ENCODE results near the gene KCNK13.
A peak's percentile ranks its signal among the peaks of the same experiment; 100 is the strongest.

The KCNK13 gene

DNA sequence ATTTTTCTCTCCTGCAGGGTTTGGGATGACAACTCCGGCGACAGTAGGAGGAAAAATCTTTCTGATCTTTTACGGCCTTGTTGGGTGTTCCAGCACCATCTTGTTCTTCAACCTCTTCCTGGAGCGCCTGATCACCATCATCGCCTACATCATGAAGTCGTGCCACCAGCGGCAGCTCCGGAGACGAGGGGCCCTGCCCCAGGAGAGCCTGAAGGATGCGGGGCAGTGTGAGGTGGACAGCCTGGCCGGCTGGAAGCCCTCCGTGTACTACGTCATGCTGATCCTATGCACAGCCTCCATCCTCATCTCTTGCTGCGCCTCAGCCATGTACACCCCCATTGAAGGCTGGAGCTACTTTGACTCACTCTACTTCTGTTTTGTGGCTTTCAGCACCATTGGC is 122.3 kb downstream of the KCNK13 start:
- TF ChIP-seq GATA2 (IDR thresholded peaks at IDR 0.05; ENCODE audit: low read depth, low read length) (no peak), GATA3 (IDR thresholded peaks at IDR 0.05; ENCODE audit: low read depth, low read length) (no peak)

DNA sequence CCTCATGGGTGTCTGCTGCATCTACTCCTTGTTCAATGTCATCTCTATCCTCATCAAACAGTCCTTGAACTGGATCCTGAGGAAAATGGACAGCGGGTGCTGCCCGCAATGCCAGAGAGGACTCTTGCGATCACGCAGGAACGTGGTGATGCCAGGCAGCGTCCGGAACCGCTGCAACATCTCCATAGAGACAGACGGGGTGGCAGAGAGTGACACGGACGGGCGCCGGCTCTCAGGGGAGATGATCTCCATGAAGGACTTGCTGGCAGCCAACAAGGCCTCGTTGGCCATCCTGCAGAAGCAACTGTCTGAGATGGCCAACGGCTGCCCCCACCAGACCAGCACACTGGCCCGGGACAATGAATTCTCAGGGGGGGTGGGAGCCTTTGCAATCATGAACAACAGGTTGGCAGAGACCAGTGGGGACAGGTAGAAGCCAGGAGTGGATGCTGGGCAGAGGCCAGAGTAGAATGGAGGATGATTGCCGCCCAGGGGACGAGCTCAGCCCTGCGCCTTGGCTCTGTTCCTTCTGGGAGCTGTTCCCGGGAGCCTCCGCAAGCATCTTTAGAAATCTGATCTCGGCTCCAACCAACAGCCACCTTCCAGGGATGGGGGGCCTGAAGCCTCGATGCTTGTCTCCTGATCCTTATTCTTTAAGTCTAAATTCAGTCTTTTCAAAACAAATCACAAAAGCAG is 122.9 kb downstream of the KCNK13 start:
- TF ChIP-seq GATA2 (IDR thresholded peaks at IDR 0.05; ENCODE audit: low read depth, low read length) (no peak), GATA3 (IDR thresholded peaks at IDR 0.05; ENCODE audit: low read depth, low read length) (no peak)

DNA sequence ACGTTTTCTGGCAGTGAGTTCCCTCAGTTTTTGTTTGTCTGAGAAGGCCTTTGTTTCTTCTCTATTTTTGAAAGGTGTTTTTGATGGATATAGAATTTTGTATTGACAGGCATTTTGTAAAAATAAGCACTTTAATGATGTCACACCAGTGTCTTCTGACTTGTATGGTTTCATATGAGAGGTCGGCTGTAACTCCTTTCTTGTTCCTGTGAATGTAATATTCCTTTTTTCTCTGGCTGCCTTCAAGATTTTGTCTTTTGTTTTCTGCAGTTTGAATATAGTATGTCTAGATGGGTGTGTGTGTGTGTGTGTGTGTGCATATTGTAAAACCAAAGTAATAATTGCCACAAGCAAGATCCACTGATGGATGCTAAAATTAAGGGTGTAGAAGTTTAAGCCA is 126.8 kb downstream of the KCNK13 start:
- TF ChIP-seq GATA2 (IDR thresholded peaks at IDR 0.05; ENCODE audit: low read depth, low read length) (no peak), GATA3 (IDR thresholded peaks at IDR 0.05; ENCODE audit: low read depth, low read length) (no peak)

DNA sequence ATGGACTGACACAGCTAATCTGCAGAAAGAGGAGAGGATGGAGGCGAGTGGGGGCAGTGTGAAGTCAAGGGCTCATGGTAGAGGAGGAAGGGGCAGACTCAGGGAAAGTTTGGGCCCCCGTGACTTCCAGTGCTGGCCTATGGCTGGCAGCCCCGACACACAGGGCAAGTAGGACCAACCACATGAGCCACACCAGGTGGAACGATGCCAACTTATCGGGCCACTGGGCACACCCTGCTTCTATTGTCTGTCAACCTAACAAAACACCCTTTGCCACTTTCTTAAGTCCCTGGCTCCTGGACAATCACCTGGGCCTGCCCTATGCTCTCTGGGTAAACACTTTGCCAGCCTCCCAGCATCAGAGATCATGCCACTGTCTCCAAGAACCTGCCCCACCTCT is 129.4 kb downstream of the KCNK13 start:
- TF ChIP-seq GATA2 (IDR thresholded peaks at IDR 0.05; ENCODE audit: low read depth, low read length) = no peak
- TF ChIP-seq GATA3 (IDR thresholded peaks at IDR 0.05; ENCODE audit: low read depth, low read length) = no peak

DNA sequence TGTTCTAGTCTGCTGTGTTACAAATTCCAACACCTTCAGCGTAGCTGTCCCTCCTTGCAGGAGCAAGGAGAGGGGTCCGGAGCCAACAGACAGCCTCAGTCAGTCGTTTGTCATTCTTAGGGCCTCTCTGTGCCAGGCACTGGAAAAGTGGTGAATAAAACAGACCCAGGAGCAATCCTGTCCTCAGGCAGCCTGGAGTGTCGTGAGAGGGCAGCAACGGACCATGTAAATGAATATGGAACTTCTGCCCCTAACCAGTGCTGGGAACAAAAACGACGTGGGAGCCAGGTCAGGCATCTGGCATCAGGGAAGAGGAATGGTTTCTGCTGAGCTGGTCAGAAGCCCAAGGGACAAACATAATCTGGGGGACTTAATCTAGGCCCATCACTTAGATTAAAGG is 129.8 kb downstream of the KCNK13 start:
- TF ChIP-seq GATA2 (IDR thresholded peaks at IDR 0.05; ENCODE audit: low read depth, low read length) (no peak), GATA3 (IDR thresholded peaks at IDR 0.05; ENCODE audit: low read depth, low read length) (no peak)

DNA sequence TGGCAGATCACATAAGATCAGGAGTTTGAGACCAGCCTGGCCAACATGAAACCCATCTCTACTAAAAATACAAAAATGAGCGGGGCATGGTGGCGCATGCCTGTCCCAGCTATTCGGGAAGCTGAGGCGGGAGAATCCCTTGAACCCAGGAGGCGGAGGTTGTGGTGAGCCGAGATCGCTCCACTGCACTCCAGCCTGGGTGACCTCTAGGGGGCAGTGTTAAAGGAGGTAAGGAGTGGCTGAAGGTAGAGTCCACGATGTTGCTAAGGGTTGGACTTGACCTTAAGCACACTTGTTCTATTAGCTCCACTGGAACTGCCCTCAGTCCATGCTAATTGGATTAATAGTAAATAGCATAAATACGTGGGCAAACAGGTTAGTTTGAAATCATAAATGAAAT is 132.1 kb downstream of the KCNK13 start:
- TF ChIP-seq GATA2 (IDR thresholded peaks at IDR 0.05; ENCODE audit: low read depth, low read length) (no peak), GATA3 (IDR thresholded peaks at IDR 0.05; ENCODE audit: low read depth, low read length) (no peak)

DNA sequence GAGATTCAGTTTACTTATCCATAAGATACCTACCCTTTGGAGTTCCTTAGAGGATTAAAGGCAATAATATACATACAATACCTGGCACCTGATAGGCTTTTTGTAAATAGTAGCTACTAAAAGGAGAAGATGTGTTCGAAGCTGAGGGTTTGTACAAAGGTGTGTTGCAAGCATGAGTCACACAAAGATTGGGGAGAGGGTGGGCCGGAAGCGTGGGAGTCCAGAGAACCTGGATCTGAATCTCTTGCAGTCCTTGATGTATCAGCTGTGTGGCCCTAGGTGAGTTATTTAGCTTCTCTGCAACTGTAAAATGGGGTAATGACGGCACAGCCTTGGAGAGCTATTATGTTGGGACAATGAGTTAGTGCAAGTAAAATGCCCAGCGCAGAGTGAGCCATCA is 132.9 kb downstream of the KCNK13 start:
- no peak for TF ChIP-seq GATA2 (IDR thresholded peaks at IDR 0.05; ENCODE audit: low read depth, low read length)
- no peak for TF ChIP-seq GATA3 (IDR thresholded peaks at IDR 0.05; ENCODE audit: low read depth, low read length)

DNA sequence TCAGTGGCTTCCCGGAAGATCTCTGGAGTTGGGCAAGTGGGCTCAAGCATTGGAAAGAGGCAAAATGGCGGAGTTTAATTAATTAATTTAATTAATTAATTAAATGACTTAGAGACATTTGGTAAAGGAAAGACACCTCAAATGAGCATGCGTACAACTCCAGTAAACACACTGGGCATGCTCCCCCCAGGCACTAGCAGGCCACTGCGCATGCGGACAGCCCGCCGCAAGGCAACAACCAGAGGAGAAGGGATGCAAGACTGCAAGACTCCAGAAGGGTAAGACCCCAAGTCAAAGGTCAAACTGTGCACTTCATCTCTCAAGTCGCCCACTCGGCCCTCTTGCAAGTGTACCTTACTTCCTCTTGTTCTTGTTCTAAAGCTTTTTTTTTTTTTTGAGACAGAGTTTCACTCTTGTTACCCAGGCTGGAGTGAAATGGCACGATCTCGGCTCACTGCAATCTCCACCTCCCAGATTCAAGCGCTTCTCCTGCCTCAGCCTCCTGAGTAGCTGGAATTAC is 136.8 kb downstream of the KCNK13 start:
- no peak for TF ChIP-seq GATA2 (IDR thresholded peaks at IDR 0.05; ENCODE audit: low read depth, low read length)
- no peak for TF ChIP-seq GATA3 (IDR thresholded peaks at IDR 0.05; ENCODE audit: low read depth, low read length)

DNA sequence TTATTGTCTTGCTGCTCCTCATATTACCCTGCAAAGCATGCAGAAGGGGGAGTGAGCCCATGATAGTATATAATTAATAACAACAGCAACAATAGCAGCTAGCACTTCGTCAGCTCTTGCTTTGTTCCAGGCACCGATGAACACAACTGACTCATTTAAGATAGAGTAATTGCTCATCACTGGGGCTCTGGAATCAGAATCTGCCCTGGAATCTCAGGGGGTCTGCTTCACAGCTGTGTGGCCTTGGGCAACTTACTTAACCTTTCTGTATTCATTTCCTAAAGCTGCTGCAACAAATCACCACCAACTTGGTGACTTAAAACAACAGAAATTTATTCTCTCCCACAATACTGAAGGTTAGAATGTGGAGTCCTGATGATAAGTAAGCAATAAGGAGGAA is 139.6 kb downstream of the KCNK13 start:
- TF ChIP-seq GATA2 (IDR thresholded peaks at IDR 0.05; ENCODE audit: low read depth, low read length) = 0 out of 2 replicates have a peak, but pooled peaks have one; percentile 8
- TF ChIP-seq GATA3 (IDR thresholded peaks at IDR 0.05; ENCODE audit: low read depth, low read length) = no peak

DNA sequence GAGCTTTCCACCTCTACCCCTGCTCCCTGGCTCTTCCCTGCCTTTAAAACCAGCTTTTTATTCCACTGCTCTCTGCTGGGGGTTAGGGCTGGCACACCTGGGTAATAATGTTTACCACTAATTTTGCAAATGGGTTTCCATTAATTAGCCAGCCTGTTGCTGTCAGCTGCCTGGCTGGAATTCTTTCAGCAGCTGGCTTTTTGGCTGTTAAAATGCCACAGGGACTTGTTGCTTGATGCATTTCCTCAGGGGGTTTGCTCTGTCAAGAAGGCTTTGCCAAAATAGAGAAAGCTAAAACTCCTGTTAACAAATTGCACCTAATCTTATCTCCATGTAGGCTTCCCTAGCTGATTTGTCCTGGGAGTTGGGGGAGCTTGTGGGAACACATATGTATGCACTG is 142.7 kb downstream of the KCNK13 start:
- TF ChIP-seq GATA2 (IDR thresholded peaks at IDR 0.05; ENCODE audit: low read depth, low read length) (no peak), GATA3 (IDR thresholded peaks at IDR 0.05; ENCODE audit: low read depth, low read length) (no peak)

DNA sequence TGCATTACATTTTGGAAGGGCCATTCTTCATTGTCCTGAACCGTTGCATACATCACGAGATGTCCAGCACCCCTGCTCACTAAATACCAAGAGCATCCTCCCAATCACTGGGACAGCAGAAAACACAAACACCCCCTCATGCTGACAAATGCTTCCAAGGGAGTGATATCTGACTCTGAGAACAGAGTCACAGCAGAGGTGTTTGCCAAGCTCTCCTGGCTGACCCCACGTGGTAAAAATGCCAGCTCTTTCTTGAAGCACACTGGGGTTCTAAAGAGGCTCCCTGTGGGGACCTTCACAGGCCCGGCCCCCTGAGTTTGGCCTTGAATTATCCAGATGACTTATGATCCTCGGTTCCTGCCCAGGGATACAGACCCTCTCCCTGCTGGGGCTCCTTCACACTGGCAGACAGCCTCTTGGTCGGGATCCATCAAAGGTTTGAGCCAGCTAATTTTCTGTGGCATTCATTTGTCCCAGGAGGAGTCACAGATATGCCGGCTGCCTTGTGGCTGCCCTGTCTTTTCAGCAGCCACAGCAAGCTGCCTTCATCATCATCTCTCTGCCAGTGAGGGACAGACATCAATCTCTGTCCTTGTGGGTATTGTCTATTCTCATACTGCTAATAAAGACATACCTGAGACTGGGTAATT is 151.4 kb downstream of the KCNK13 start:
- TF ChIP-seq GATA2 (IDR thresholded peaks at IDR 0.05; ENCODE audit: low read depth, low read length) = no peak
- TF ChIP-seq GATA3 (IDR thresholded peaks at IDR 0.05; ENCODE audit: low read depth, low read length) = no peak

DNA sequence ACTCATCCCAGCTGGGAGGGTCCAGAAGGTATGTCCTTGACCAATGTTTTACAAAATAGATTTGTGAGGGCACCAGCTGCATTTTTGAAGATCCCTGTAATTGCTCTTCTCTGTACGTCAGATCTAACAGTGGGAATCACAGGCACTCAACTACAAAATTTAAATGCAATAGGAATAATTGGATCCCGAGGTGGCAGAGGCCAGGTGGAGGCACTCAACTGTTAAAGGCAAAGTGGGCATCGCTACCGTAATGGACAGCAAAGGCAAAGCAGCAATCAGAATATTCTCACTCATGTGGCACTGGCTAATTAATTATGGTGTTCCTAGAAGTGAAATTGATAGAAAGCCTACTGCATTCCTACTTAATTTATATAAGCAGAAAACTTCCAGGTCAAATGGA is 166.7 kb downstream of the KCNK13 start:
- TF ChIP-seq GATA3 (IDR thresholded peaks at IDR 0.05; ENCODE audit: low read depth, low read length) (no peak), GATA2 (IDR thresholded peaks at IDR 0.05; ENCODE audit: low read depth, low read length) (no peak)
